ENCODE measurements around the gene TSSC4. TPM values are rescaled to one million over a fixed set of nuclear protein-coding genes. Genes with fewer than 3 reads are reported as not detected.

Gene TSSC4
- total and polyA plus RNA-seq, 2 of the 13 experiments (the other 11 are each of a cell fraction or from before 2014, with no cell fraction given): 16.2 to 58.6 TPM

GRCh38 chr11:2421996-2422395 is 21.4 kb downstream of the TSSC4 start:
- no peak overlapping the region for H3K9ac ChIP-seq (ENCODE audit: insufficient read depth, low read depth, low read length)
- 13% methylated on average over 3 of the region's 17 CpGs for WGBS (ENCODE audit: low lambda C conversion rate)
- intact Hi-C loops (cut with micrococcal nuclease; ENCODE audit: unreplicated experiment): loop anchor here (5.0 kb wide), 1 partner anchor 225 kb away; no protein-coding TSS in a partner anchor
- H3K4me2 ChIP-seq (ENCODE audit: low read depth, low read length): no peak overlapping the region
- H3K27ac ChIP-seq (ENCODE audit: extremely low read length, insufficient read depth, low read length): no peak overlapping the region
- POLR2A ChIA-PET: interaction anchor here (0.6 kb wide), 1 partner anchor 482 kb away, joined by 4 read pairs; no protein-coding TSS in a partner anchor
- H3K36me3 ChIP-seq (replicated peaks in 1 of 2; ENCODE audit: control insufficient read depth in 1 of 2, insufficient read depth in 2 of 2, low read length in 2 of 2): no peaks in the 10 kb centered on the region
- CTCF ChIA-PET (ENCODE audit: low intra/inter-chr PET ratio, low total read pairs): interaction anchor here (1.4 to 3.6 kb wide), 3 partner anchors 111 to 117 kb away, joined by 3 to 87 read pairs (median 4); no protein-coding TSS in a partner anchor
- FAIRE-seq: no peak
- H3K9me3 ChIP-seq (ENCODE audit: low read length): no peaks in the 10 kb centered on the region
- TF ChIP-seq, protein P1, sequence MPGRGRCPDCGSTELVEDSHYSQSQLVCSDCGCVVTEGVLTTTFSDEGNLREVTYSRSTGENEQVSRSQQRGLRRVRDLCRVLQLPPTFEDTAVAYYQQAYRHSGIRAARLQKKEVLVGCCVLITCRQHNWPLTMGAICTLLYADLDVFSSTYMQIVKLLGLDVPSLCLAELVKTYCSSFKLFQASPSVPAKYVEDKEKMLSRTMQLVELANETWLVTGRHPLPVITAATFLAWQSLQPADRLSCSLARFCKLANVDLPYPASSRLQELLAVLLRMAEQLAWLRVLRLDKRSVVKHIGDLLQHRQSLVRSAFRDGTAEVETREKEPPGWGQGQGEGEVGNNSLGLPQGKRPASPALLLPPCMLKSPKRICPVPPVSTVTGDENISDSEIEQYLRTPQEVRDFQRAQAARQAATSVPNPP (CRISPR knock-in tag; IDR thresholded peaks at IDR 0.05): no peak
- TF ChIP-seq, protein P2, sequence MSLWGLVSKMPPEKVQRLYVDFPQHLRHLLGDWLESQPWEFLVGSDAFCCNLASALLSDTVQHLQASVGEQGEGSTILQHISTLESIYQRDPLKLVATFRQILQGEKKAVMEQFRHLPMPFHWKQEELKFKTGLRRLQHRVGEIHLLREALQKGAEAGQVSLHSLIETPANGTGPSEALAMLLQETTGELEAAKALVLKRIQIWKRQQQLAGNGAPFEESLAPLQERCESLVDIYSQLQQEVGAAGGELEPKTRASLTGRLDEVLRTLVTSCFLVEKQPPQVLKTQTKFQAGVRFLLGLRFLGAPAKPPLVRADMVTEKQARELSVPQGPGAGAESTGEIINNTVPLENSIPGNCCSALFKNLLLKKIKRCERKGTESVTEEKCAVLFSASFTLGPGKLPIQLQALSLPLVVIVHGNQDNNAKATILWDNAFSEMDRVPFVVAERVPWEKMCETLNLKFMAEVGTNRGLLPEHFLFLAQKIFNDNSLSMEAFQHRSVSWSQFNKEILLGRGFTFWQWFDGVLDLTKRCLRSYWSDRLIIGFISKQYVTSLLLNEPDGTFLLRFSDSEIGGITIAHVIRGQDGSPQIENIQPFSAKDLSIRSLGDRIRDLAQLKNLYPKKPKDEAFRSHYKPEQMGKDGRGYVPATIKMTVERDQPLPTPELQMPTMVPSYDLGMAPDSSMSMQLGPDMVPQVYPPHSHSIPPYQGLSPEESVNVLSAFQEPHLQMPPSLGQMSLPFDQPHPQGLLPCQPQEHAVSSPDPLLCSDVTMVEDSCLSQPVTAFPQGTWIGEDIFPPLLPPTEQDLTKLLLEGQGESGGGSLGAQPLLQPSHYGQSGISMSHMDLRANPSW (CRISPR knock-in tag; IDR thresholded peaks at IDR 0.05; ENCODE audit: borderline replicate concordance): no peak
- H4K20me1 ChIP-seq (ENCODE audit: insufficient read depth, low read length): no peaks in the 10 kb centered on the region
- peaks cover 14 to 48% of the 10 kb centered on the region in 2 experiments for H3K27me3 ChIP-seq (ENCODE audit: control insufficient read depth in 1 of 2, insufficient read depth in 2 of 2, low read length in 2 of 2)
- BruUV-seq (replicated peaks): no TSS peak
- DNase-seq (ENCODE audit: low spot score): no peak
- no peak overlapping the region for H2AFZ ChIP-seq (ENCODE audit: low read length)
- in situ Hi-C loops (cut with HindIII; ENCODE audit: extremely low pct_ligation_motif_present, low pct_unique_long_range_greater_than_20kb): loop anchor here (10.0 kb wide), 1 partner anchor 273 kb away; the partner anchor contains the start of gene KCNQ1OT1
- no peak for ATAC-seq
- H3K4me1 ChIP-seq (ENCODE audit: insufficient read depth, low read length): peaks cover 16% of the 10 kb centered on the region; the same call in 1 of the 2 replicates
- no peaks in the 10 kb centered on the region for H3K79me2 ChIP-seq (ENCODE audit: insufficient read depth, low read length)
- no peak overlapping the region for H3K4me3 ChIP-seq (replicated peaks in 1 of 3; ENCODE audit: insufficient read depth in 1 of 3, low read depth in 2 of 3, low read length in 3 of 3)

Measured in HepG2 (cell line).